ENCODE measurements around the gene GPC1. TPM values are rescaled to one million over a fixed set of nuclear protein-coding genes. Genes with fewer than 3 reads are reported as not detected.

GPC1 gene
- total RNA-seq, 1 donor from 2014 or later, result 82.5 TPM

GRCh38 chr2:240411261-240412160, 24.0 kb upstream of the GPC1 start:
- DNase-seq (ENCODE audit: low spot score), result peak; percentile 87

- DNase-seq (ENCODE audit: low spot score), result peak; percentile 85
Measured at GRCh38 chr2:240412211-240412861, 23.1 kb upstream of the GPC1 start.

GRCh38 chr2:240412975-240413812, 22.3 kb upstream of the GPC1 start:
- DNase-seq (ENCODE audit: low spot score), result peak; percentile 88

GRCh38 chr2:240413813-240414429, 21.5 kb upstream of the GPC1 start:
- DNase-seq (ENCODE audit: low spot score), result peak; percentile 45

GRCh38 chr2:240416821-240417220, 18.6 kb upstream of the GPC1 start:
- no peak for DNase-seq (ENCODE audit: low spot score)

- DNase-seq (ENCODE audit: low spot score), result peak; percentile 45
Measured at GRCh38 chr2:240418311-240418710, 17.2 kb upstream of the GPC1 start.

GRCh38 chr2:240419271-240419670, 16.2 kb upstream of the GPC1 start:
- peak; percentile 39 for DNase-seq (ENCODE audit: low spot score)

GRCh38 chr2:240419723-240420122, 15.7 kb upstream of the GPC1 start:
- no peak for DNase-seq (ENCODE audit: low spot score)

- peak; percentile 77 for DNase-seq (ENCODE audit: low spot score)
Measured at GRCh38 chr2:240420206-240421104, 15.0 kb upstream of the GPC1 start.

GRCh38 chr2:240421381-240421780, 14.1 kb upstream of the GPC1 start:
- peak; percentile 81 for DNase-seq (ENCODE audit: low spot score)

- no peak for DNase-seq (ENCODE audit: low spot score)
Measured at GRCh38 chr2:240422658-240423329, 12.7 kb upstream of the GPC1 start.

- DNase-seq (ENCODE audit: low spot score), result peak; percentile 64
Measured at GRCh38 chr2:240423788-240424191, 11.7 kb upstream of the GPC1 start.

GRCh38 chr2:240424341-240425235, 10.9 kb upstream of the GPC1 start:
- peak; percentile 87 for DNase-seq (ENCODE audit: low spot score)

- no peak for DNase-seq (ENCODE audit: low spot score)
Measured at GRCh38 chr2:240425236-240425615, 10.2 kb upstream of the GPC1 start.

GRCh38 chr2:240425697-240426096, 9.8 kb upstream of the GPC1 start:
- no peak for DNase-seq (ENCODE audit: low spot score)

- peak; percentile 85 for DNase-seq (ENCODE audit: low spot score)
Measured at GRCh38 chr2:240426845-240427721, 8.4 kb upstream of the GPC1 start.

GRCh38 chr2:240427729-240428128, 7.7 kb upstream of the GPC1 start:
- DNase-seq (ENCODE audit: low spot score), result no peak

Measured in mesenteric fat pad (tissue), 1 donor.